Natural killer cell (primary cell): Measurements from ENCODE around the gene SDC3. TPM values are rescaled to one million over a fixed set of nuclear protein-coding genes. Genes with fewer than 3 reads are reported as not detected.

Source experiments
- ATAC-seq, 3 donors: fragments of 150-1000 bp in 2 of 3; fragments of 200-7000 bp in 1 of 3; cut with Tn5 transposase; 1 replicate in 1 of 3; 2 replicates in 2 of 3; pipeline ENCODE4 v1.10.0; 2021; ENCODE audit warnings: mild to moderate bottlenecking in 2 of 3, moderate library complexity in 2 of 3
- DNase-seq, 2 donors: peaks; one replicate each; pipeline versions ENCODE4 v3.0.0 to v3.0.0-alpha.2; 2013 to 2021; ENCODE audit warnings: mixed read lengths in 1 of 2
- H3K27ac ChIP-seq: one replicate; pipeline ENCODE4 v1.5.1; 2013; ENCODE audit warnings: mild to moderate bottlenecking, low read length
- H3K27me3 ChIP-seq: one replicate; pipeline ENCODE4 v1.6.1; 2013; ENCODE audit warnings: low read length; ENCODE audit not compliant: control insufficient read depth, insufficient read depth
- H3K36me3 ChIP-seq: one replicate; pipeline ENCODE4 v1.6.1; 2013; ENCODE audit warnings: low read length; ENCODE audit not compliant: control insufficient read depth, insufficient read depth
- H3K4me1 ChIP-seq: one replicate; pipeline ENCODE4 v1.6.1; 2013; ENCODE audit warnings: low read length; ENCODE audit not compliant: control insufficient read depth, insufficient read depth
- H3K4me3 ChIP-seq: one replicate; pipeline ENCODE4 v1.5.1; 2013; ENCODE audit warnings: low read length
- H3K9me3 ChIP-seq: one replicate; pipeline ENCODE4 v1.6.1; 2013; ENCODE audit warnings: low read length; ENCODE audit not compliant: control insufficient read depth, insufficient read depth
- H3K27ac Mint-ChIP-seq, 2 donors: one replicate each; pipeline ENCODE4 v1.8.0; 2022; ENCODE audit warnings: mild to moderate bottlenecking in 2 of 2, mixed read lengths in 2 of 2, moderate library complexity in 1 of 2
- H3K27me3 Mint-ChIP-seq, 2 donors: one replicate each; pipeline ENCODE4 v1.8.0; 2022; ENCODE audit warnings: low read depth in 2 of 2, mixed read lengths in 2 of 2
- H3K36me3 Mint-ChIP-seq: one replicate; pipeline ENCODE4 v1.8.0; 2022; ENCODE audit warnings: mixed read lengths
- H3K4me1 Mint-ChIP-seq, 2 donors: one replicate each; pipeline ENCODE4 v1.8.0; 2022; ENCODE audit warnings: mixed read lengths in 2 of 2
- H3K4me3 Mint-ChIP-seq: one replicate; pipeline ENCODE4 v1.8.0; 2022; ENCODE audit warnings: mild to moderate bottlenecking, moderate library complexity, mixed read lengths
- H3K9me3 Mint-ChIP-seq, 2 donors: one replicate each; pipeline ENCODE4 v1.8.0; 2022; ENCODE audit warnings: mixed read lengths in 2 of 2
- WGBS: methylation state at CpG from one replicate; pipeline ENCODE4 v1.1.7; 2013; ENCODE audit warnings: missing lambda C conversion rate; ENCODE audit not compliant: insufficient coverage; 5-methylcytosine and 5-hydroxymethylcytosine counted together
- intact Hi-C: fragments of 100-400 bp; cut with micrococcal nuclease; formaldehyde crosslinking; loops from one replicate; pipeline ENCODE4 v1.14.2; 2022
- total RNA-seq, 4 donors: library from RNA; stranded (reverse); fragments of 120-200 nt in 1 of 4; gene quantifications; one replicate each; pipeline versions ENCODE4 v1.2.3 to v1.2.4, GENCODE V29; 2013 to 2022
- TF ChIP-seq, protein P1 (sequence below): fragments of 200-600 bp; IDR thresholded peaks from one replicate; pipeline ENCODE4 v1.8.0; 2022; ENCODE audit warnings: antibody characterized with exemption

Gene SDC3
- total RNA-seq, 3 donors from 2014 or later (not counting 1 experiment from before 2014, with no cell fraction given) = 0.33 to 0.63 TPM; not detected in 1

DNA sequence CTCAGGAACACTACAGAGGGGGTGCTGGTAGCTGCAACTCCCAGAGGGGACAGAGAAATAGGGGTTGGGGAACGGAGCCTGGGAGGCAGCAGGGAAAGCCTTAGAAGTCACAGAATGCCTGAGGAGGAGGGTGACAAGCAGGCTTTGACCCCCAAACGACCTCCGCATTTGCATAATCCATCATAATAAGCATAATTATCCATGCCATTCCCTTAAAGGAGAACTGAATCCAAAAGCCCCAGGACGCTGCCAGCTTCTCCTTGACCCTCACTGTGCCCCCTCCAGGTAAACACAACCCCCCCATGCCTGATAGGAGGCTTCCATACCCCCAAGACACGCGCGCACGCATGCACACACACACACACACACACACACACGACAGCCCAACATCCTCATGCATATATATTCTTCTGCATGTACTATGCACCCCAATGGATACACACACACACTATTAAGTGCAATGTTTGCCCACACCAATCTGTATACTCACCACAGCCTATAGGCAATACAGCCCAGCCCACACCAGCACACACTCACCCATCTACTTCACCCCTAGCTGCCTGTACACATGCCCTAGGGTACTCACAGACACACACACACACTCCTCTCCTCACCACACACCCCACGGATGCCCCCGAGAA lies 27.8 kb downstream of the SDC3 start:
- peaks cover 12% of the 10 kb centered on the region for H3K27me3 ChIP-seq
- TF ChIP-seq, protein P1, sequence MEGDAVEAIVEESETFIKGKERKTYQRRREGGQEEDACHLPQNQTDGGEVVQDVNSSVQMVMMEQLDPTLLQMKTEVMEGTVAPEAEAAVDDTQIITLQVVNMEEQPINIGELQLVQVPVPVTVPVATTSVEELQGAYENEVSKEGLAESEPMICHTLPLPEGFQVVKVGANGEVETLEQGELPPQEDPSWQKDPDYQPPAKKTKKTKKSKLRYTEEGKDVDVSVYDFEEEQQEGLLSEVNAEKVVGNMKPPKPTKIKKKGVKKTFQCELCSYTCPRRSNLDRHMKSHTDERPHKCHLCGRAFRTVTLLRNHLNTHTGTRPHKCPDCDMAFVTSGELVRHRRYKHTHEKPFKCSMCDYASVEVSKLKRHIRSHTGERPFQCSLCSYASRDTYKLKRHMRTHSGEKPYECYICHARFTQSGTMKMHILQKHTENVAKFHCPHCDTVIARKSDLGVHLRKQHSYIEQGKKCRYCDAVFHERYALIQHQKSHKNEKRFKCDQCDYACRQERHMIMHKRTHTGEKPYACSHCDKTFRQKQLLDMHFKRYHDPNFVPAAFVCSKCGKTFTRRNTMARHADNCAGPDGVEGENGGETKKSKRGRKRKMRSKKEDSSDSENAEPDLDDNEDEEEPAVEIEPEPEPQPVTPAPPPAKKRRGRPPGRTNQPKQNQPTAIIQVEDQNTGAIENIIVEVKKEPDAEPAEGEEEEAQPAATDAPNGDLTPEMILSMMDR = no peak
- Mint-ChIP-seq H3K4me3 (no peak overlapping the region), H3K9me3 (no peaks in the 10 kb centered on the region), H3K27me3 (peaks cover 23 to 53% of the 10 kb centered on the region in 2 donors), H3K27ac (no peak overlapping the region), H3K36me3 (no peaks in the 10 kb centered on the region), H3K4me1 (no peaks in the 10 kb centered on the region)
- H3K9me3 ChIP-seq = no peaks in the 10 kb centered on the region
- DNase-seq (no peak), ATAC-seq (no peak)
- no peak overlapping the region for H3K27ac ChIP-seq
- intact Hi-C loops = no loop called here
- WGBS = 65% methylated on average over 11 of the region's 11 CpGs
- H3K36me3 ChIP-seq = no peaks in the 10 kb centered on the region
- no peak overlapping the region for H3K4me3 ChIP-seq
- H3K4me1 ChIP-seq = no peaks in the 10 kb centered on the region

DNA sequence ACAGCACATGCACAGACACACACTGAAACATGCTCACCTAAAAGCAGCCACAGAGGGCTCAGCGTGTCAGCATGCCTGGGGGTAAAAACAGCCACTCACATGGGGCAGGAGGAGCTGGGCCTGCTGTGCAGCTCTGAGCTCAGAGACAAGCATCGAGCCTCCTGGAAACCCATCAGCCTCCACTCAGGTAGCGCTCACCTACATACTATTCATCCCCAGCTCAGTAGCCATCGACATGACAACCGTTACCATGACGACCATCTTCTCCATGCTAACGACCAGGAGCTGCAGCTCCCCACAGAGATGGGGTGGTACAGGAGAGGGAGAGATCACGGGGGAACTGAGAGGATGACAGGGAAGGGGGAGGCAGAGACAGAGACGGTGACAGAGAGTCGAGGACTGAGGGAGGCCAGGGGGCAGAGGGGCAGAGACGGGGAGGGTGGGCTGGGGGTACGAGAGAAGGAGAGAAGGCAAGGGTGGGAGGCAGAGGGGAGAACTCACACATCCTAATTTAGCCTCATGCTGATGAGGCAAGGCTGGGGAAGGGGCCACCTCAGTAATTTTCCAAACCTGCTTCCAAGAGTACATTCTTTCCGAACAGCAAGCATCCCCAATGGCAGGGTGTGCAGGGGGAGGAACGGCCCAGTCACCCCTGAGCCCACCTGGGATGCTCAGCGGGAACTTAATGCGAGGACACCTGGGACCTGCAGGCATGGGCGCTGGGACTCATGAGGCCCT lies 28.4 kb downstream of the SDC3 start:
- Mint-ChIP-seq H3K4me1 (no peaks in the 10 kb centered on the region), H3K36me3 (no peaks in the 10 kb centered on the region), H3K4me3 (no peak overlapping the region), H3K27me3 (peaks cover 28 to 55% of the 10 kb centered on the region in 2 donors), H3K27ac (no peak overlapping the region), H3K9me3 (no peaks in the 10 kb centered on the region)
- intact Hi-C loops = no loop called here
- TF ChIP-seq, protein P1 = no peak
- ATAC-seq (no peak), DNase-seq (no peak)
- no peak overlapping the region for H3K4me3 ChIP-seq
- H3K36me3 ChIP-seq = no peaks in the 10 kb centered on the region
- no peak overlapping the region for H3K27ac ChIP-seq
- no peaks in the 10 kb centered on the region for H3K9me3 ChIP-seq
- WGBS = 54% methylated on average over 13 of the region's 17 CpGs
- peaks cover 12% of the 10 kb centered on the region for H3K27me3 ChIP-seq
- H3K4me1 ChIP-seq = no peaks in the 10 kb centered on the region

DNA sequence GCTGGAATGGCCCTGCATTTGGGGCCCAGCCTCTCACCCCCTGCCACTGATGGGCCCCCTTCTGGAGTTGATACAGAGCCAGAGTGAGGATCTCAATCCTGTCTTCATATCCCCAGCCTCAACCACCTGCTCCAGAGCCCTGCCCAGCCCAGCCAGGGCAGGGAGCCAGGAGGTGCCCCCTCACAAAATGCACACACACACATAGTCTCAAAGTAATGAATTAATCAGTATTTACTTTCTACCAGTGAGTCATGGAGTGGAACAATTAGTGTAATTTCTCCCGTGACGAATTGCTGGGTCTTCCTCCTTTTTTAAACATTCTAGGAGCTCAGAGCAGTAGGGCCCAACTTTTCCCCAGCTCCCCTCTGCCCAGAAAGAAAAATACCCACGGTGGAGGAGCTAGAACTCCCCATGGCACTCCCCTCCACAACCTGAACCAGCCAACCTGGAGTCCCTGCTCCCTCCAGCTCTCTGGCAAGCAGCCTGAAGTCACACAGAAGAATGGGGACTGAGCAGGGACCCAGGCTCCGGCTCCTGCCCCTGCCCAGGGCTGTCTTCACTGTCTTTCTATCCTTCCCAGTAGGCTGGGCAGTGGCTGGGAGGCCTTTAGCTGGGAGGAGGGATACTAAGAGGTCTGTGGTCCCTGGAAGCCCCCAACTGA lies 29.3 kb downstream of the SDC3 start:
- 64% methylated on average over 4 of the region's 4 CpGs for WGBS
- H3K36me3 ChIP-seq = no peaks in the 10 kb centered on the region
- no peak for ATAC-seq
- peaks cover 25 to 49% of the 10 kb centered on the region in 2 donors for H3K27me3 Mint-ChIP-seq
- H3K4me1 ChIP-seq = no peaks in the 10 kb centered on the region
- intact Hi-C loops = no loop called here
- no peaks in the 10 kb centered on the region for H3K36me3 Mint-ChIP-seq
- no peaks in the 10 kb centered on the region for H3K9me3 ChIP-seq
- H3K4me3 ChIP-seq = no peak overlapping the region
- H3K27ac ChIP-seq = no peak overlapping the region
- H3K4me3 Mint-ChIP-seq = no peak overlapping the region
- H3K4me1 Mint-ChIP-seq = no peaks in the 10 kb centered on the region
- no peaks in the 10 kb centered on the region for H3K9me3 Mint-ChIP-seq
- H3K27me3 ChIP-seq = peaks cover 9% of the 10 kb centered on the region
- TF ChIP-seq, protein P1 = no peak
- DNase-seq = no peak
- H3K27ac Mint-ChIP-seq = no peak overlapping the region
